ENCODE measurements around the gene PXDC1.

GRCh38 chr6:3761989-3762270 lies 10.4 kb upstream of the PXDC1 start:
- TF ChIP-seq POLR2A (IDR thresholded peaks at IDR 0.05; ENCODE audit: low read depth, low read length) (no peak), CTCF (IDR thresholded peaks at IDR 0.05; ENCODE audit: extremely low read depth in 1 of 2, insufficient read depth in 1 of 2, low read depth in 1 of 2, low read length in 2 of 2) (no peak), EZH2 (IDR thresholded peaks at IDR 0.05; ENCODE audit: borderline replicate concordance, low read depth, low read length, severe bottlenecking) (no peak), POLR2AphosphoS5 (IDR thresholded peaks at IDR 0.05; ENCODE audit: insufficient read depth, low read depth, low read length) (no peak)

Data from endothelial cell of umbilical vein (primary cell).